GM21717 (cell line): ENCODE results near the gene DCK.

Experiments used
- ATAC-seq: cut with Tn5 transposase; IDR thresholded peaks from one replicate; pipeline ENCODE4 v1.9.1; 2021; ENCODE audit warnings: mild to moderate bottlenecking, moderate library complexity; ENCODE audit not compliant: unreplicated experiment

DCK gene

DNA sequence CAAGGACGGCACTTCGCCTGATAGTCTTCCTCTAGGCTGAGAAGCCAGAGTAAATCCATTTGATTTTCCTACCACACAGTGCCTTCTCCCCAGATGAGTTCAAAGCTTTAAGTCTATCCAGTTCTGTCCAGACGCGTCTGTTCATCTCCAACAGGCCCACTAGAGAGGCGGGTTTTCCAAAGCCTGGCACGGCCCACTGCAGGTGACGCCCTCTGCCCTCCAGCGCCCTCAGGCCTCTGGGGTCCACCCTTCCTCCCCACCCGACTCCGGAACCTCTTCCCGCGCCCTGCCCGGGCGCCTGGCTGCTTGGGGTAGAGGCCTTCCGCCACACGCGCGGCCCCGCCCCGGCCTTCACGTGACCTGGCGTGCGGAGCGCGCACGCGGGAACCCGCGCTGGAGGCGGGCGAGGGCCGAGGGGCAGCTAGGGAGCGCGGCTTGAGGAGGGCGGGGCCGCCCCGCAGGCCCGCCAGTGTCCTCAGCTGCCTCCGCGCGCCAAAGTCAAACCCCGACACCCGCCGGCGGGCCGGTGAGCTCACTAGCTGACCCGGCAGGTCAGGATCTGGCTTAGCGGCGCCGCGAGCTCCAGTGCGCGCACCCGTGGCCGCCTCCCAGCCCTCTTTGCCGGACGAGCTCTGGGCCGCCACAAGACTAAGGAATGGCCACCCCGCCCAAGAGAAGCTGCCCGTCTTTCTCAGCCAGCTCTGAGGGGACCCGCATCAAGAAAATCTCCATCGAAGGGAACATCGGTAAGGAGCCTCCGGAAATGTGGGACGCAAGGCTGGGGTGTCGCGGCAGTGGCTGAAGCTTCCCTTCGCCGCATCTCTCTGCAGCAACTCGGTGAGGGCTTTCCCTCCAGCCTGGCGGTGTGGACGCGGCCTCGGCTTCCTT, at the start of gene DCK:
Gene DCK (plus strand): TSS at position 469 of the 888 bp plus-strand sequence. CDS start 187 bp downstream, at position 656.
- peak; percentile 81 for ATAC-seq

- ATAC-seq = peak; percentile 46
Measured at GRCh38 chr4:70945046-70945445, 48.4 kb upstream of the DCK start.

GRCh38 chr4:70945452-70946055, 47.9 kb upstream of the DCK start:
- no peak for ATAC-seq

DNA sequence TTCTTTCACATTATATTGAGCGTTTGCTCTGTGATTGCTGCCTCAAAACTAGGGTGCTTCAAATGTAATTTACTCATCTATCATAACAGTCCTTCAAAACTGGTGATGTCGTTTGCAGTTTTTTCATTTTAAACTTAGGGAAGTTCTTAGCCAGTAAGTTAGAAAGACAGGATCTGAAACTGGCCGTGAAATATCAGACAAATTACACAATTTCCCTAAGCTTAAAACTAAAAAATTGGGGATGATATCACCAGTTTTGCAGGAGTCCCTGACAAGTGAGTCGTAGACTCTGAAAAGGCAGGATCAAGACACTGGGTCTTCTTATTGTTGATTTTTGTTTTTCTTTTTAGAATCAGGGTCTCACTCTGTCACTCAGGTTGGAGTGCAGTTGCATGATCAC, 46.5 kb upstream of the DCK start:
- no peak for ATAC-seq

- ATAC-seq = no peak
Measured at GRCh38 chr4:70948665-70949260, 44.7 kb upstream of the DCK start.

GRCh38 chr4:70954032-70954431, 39.4 kb upstream of the DCK start:
- no peak for ATAC-seq

GRCh38 chr4:70956549-70957210, 36.8 kb upstream of the DCK start:
- ATAC-seq = no peak

- no peak for ATAC-seq
Measured at GRCh38 chr4:70958681-70959080, 34.8 kb upstream of the DCK start.

GRCh38 chr4:70969076-70969475, 24.4 kb upstream of the DCK start:
- ATAC-seq = no peak

DNA sequence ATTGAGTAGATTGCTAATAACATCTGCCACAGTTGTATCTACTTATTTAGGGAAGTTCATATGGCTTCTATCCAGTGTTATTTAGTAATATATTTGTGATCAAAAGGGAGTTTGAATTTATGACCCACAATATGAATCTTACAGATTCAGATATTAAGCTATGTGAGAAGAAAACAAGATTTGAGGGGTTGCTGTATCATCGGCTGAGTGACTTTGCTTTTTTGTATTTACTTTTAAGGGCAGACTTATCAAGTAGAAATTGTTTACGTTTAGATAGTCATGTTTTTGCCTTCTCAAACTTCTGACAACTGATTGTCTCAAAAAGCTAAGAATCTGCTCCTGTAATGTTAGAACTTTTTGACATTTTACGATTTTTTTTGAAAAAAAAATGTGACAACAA, 17.2 kb upstream of the DCK start:
- ATAC-seq = no peak

DNA sequence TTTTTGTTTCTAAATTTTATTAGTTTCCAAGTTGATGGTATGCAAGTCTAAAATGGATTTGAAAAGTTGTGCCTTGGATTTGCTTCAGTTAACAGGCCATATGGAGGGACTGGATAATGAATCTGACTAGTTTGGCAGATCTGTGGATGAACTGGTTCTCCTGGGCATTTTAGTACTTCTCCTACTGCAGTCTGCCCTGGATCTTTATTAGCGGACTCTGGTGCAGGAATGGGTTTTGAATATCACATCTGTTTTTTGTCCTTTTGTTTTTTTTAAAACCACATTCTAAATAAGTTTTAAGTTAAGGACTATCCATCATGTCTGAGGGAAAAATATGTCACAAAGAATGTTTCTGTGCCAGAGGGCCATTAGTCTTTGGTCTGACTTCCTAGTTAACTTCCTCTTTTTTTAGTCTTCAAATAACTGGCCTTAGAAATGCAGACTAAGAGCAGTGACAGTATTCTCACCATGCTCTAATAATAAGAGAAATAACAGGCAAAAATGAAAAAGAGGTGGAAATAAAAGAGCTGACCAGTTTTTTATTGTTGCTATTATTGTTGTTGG, 13.9 kb upstream of the DCK start:
- no peak for ATAC-seq

DNA sequence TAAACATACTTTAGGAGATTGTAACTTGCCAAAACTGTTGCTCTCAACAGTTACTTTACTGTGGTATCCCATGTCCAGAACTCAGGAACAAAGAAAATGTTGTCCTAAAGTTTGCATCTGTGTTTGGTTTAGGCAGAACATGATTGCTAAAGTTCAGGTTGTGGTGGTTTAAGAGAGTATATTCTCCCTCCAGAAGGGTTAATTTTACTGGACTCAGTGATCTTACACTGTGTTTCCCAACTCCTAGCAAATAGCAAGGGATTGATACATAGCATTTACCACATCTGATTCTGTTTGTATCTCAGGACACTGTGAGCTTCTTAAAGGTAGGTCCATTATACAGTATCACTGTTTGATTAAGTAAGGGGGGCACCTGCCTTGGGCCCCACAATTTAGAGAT, 13.3 kb upstream of the DCK start:
- ATAC-seq = no peak

- no peak for ATAC-seq
Measured at GRCh38 chr4:70984106-70984505, 9.3 kb upstream of the DCK start.

GRCh38 chr4:70984589-70984988, 8.9 kb upstream of the DCK start:
- no peak for ATAC-seq

- ATAC-seq = no peak
Measured at GRCh38 chr4:70991596-70991995, 1.9 kb upstream of the DCK start.

- no peak for ATAC-seq
Measured at GRCh38 chr4:70992391-70992881, 1.0 kb upstream of the DCK start.

DNA sequence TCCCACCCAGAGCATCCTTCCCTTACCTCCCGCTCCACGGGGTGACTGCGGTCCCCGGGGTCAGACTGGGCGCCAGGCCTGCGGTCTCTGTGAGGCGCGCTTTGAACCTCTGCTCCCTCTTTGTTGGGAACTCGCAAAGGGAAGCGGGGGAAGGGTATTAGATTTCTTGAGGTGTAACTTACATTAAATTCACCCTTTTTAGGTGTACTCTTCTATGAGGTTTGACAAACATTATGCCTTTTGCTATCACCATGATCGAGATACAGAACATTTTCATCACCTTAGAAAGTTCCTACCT, 569 bp downstream of the DCK start:
- ATAC-seq = no peak

DNA sequence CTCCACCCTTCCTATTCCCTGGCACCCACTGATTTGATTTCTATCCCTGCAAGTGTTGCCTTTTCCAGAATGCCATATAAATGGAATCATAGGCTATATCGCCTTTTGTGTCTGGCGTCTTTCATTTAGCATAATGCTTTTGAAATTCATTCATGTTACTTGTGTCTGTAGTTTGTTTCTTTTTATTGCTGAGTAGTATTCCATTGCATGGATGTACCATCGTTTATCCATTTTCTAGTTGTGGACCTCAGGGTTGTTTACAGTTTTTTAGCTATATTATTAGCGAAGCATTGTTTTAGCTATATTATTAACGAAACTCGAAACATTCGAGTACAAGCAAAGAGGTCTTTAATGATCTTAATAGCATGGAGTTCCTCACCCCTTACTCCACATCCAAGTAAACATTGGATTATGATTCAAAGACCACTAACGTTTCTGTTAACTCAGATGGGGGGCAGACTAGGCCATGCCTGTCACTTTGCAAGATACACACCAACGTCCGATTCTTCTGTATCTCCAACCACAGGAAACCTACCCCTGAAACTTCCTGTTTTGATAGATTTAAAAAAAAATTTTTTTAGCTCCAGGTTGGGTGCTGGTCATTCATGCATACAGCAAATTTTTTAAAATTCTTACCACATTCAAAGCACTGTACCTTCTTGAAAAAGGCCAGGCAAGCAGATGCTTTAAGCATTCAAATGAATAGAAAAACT, 1.1 kb downstream of the DCK start:
- peak; percentile 45 for ATAC-seq

- ATAC-seq = no peak
Measured at GRCh38 chr4:70996018-70996360, 2.5 kb downstream of the DCK start.

DNA sequence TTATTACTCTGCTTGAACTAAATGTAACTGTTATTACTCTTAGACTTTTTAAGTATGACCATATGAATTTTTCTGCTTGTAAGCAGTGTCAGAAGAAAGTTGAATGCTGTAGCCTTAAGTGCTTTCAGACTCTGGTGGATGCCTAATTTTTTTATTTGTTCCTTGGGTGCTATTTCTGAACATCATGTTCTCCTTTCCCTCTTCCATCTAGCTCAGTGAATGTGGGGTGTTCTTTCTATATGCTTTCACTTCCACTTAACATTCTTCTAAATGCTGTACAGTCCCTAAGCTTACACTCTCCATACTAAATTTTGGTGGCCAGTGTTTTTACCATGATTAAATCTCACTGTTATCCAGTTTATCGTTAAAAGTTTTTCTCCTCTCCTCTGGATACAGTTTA, 3.6 kb downstream of the DCK start:
- ATAC-seq = no peak

DNA sequence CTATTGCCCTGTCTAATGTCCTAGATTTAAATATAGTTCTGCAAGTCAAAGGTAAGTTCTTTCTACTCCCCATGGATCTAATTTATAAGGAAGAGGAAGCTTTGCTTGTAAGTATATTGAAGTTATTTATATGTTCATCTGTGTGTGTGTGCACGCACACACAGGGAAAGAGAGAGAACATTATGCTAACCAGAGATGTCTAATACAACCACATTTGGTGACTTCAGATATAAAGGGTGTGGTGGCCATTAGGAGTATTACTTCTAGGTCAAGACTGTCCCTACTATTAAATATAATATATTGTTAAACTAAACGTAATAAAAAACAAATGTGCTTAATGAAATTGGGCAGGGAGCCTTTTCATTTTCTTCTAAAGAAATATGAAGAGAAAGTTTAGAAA, 4.1 kb downstream of the DCK start:
- no peak for ATAC-seq
